Muscle of leg (tissue), 11 donors: ENCODE measurements around the gene MAOA. TPM values are rescaled to one million over a fixed set of nuclear protein-coding genes. Genes with fewer than 3 reads are reported as not detected.
A peak's percentile ranks its signal among the peaks of the same experiment; 100 is the strongest.

ENCODE experiments used
- DNase-seq: peaks from one replicate; pipeline ENCODE4 v3.0.0; 2013
- H3K27ac ChIP-seq: one replicate; pipeline ENCODE4 v1.5.1; 2013; ENCODE audit warnings: mild to moderate bottlenecking, low read length, control low read depth
- H3K27me3 ChIP-seq: one replicate; pipeline ENCODE4 v1.6.1; 2013; ENCODE audit warnings: low read length; ENCODE audit not compliant: control insufficient read depth, insufficient read depth
- H3K36me3 ChIP-seq: one replicate; pipeline ENCODE4 v1.6.1; 2013; ENCODE audit warnings: low read length; ENCODE audit not compliant: control insufficient read depth, insufficient read depth
- H3K4me1 ChIP-seq: one replicate; pipeline ENCODE4 v1.6.1; 2013; ENCODE audit warnings: low read length; ENCODE audit not compliant: control insufficient read depth, insufficient read depth
- H3K4me3 ChIP-seq: one replicate; pipeline ENCODE4 v1.5.1; 2013; ENCODE audit warnings: low read length, control low read depth
- H3K9me3 ChIP-seq: replicated peaks from 2 replicates; pipeline ENCODE4 v1.6.1; 2013; ENCODE audit warnings: low read depth, low read length; ENCODE audit not compliant: control insufficient read depth
- WGBS: methylation state at CpG from one replicate; pipeline ENCODE4 v1.1.5; 2013; ENCODE audit warnings: missing lambda C conversion rate; ENCODE audit not compliant: insufficient coverage; 5-methylcytosine and 5-hydroxymethylcytosine counted together
- polyA plus RNA-seq, 8 donors: library from polyadenylated mRNA; unstranded; fragments of 120-200 nt; gene quantifications; one replicate each; pipeline versions ENCODE4 v1.2.1 to v1.2.3, GENCODE V29; 2013; ENCODE audit warnings: inconsistent platforms in 1 of 8, low replicate concordance in 1 of 8; ENCODE audit not compliant: insufficient read length in 8 of 8, insufficient read depth in 1 of 8
- total RNA-seq: library from RNA; stranded (reverse); fragments of 120-200 nt; gene quantifications from one replicate; pipeline ENCODE4 v1.2.4, GENCODE V29; 2013

MAOA gene
- total and polyA plus RNA-seq, 9 donors: 0.27 to 6.1 (median 0.47) TPM

DNA sequence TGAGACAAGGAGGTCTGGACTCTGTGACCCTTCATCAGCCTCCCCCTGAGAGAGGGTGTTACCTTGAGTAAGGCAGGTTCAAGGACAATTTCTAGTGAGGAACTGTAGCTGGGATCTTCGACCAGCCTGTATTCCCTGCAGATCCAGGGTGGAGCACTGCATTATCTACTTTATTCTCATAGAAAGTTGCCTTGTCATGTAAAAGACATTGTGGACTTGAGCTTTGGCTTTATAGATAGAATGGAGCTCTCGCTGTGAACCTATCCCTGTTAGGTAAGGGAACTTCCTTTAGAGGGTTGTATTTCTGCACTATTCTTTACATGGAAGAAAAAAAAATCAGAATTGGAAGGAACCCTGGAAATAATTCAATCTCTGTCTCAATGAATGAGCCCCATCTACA, 91.4 kb downstream of the MAOA start:
- WGBS: no CpG with 5 or more reads among the region's 2 CpGs
- peaks cover 21% of the 10 kb centered on the region for H3K27me3 ChIP-seq
- no peak overlapping the region for H3K4me3 ChIP-seq
- H3K4me1 ChIP-seq: no peaks in the 10 kb centered on the region
- peaks cover 6% of the 10 kb centered on the region for H3K9me3 ChIP-seq
- H3K36me3 ChIP-seq: no peaks in the 10 kb centered on the region
- DNase-seq: no peak
- no peak overlapping the region for H3K27ac ChIP-seq

DNA sequence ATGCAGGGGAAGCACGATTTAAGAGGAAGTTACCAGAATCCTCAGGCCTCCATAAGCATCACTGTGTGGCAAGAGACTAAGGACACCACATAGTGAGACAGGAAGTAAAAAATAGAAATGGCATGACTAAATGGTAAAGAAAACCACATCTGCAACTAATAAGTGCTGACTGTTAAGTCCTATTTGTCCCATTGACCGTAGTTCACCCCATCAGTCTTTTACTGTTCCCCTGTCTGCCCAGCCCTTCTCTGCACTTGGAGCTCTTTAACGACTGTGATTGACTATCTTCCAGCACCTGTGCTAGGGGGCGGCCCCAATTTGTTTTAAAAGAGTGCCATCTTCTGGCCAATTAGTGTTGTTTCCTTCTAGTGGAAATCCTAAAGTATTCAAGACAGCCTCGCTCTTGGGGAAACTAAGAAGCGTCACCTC, 94.2 kb downstream of the MAOA start:
- Histone ChIP-seq H3K36me3 (no peaks in the 10 kb centered on the region), H3K4me3 (no peak overlapping the region), H3K4me1 (no peaks in the 10 kb centered on the region), H3K27me3 (peaks cover 7% of the 10 kb centered on the region), H3K27ac (no peak overlapping the region), H3K9me3 (peaks cover 6% of the 10 kb centered on the region)
- peak; percentile 73 for DNase-seq
- WGBS: 15% methylated on average over 1 of the region's 6 CpGs

GRCh38 chrX:43753637-43754036, 97.5 kb downstream of the MAOA start:
- 78% methylated on average over 3 of the region's 3 CpGs for WGBS
- Histone ChIP-seq H3K27me3 (peaks cover 22% of the 10 kb centered on the region), H3K9me3 (peaks cover 6% of the 10 kb centered on the region), H3K36me3 (no peaks in the 10 kb centered on the region), H3K27ac (no peak overlapping the region), H3K4me3 (no peak overlapping the region), H3K4me1 (no peaks in the 10 kb centered on the region)
- DNase-seq: no peak

GRCh38 chrX:43756076-43756475, 100.0 kb downstream of the MAOA start:
- no peaks in the 10 kb centered on the region for H3K4me1 ChIP-seq
- H3K9me3 ChIP-seq: peaks cover 6% of the 10 kb centered on the region

GRCh38 chrX:43758044-43758443, 101.9 kb downstream of the MAOA start:
- Histone ChIP-seq H3K36me3 (no peaks in the 10 kb centered on the region), H3K9me3 (no peaks in the 10 kb centered on the region), H3K27me3 (peaks cover 30% of the 10 kb centered on the region), H3K4me3 (no peak overlapping the region), H3K27ac (no peak overlapping the region), H3K4me1 (no peaks in the 10 kb centered on the region)
- DNase-seq: no peak
- 71% methylated on average over 7 of the region's 7 CpGs for WGBS

More at GRCh38 chrX:43756076-43756475, 100.0 kb downstream of the MAOA start:
- no peak overlapping the region for H3K27ac ChIP-seq
- DNase-seq: no peak
- no peaks in the 10 kb centered on the region for H3K36me3 ChIP-seq
- WGBS: 83% methylated on average over 4 of the region's 5 CpGs
- peaks cover 24% of the 10 kb centered on the region for H3K27me3 ChIP-seq
- no peak overlapping the region for H3K4me3 ChIP-seq

DNA sequence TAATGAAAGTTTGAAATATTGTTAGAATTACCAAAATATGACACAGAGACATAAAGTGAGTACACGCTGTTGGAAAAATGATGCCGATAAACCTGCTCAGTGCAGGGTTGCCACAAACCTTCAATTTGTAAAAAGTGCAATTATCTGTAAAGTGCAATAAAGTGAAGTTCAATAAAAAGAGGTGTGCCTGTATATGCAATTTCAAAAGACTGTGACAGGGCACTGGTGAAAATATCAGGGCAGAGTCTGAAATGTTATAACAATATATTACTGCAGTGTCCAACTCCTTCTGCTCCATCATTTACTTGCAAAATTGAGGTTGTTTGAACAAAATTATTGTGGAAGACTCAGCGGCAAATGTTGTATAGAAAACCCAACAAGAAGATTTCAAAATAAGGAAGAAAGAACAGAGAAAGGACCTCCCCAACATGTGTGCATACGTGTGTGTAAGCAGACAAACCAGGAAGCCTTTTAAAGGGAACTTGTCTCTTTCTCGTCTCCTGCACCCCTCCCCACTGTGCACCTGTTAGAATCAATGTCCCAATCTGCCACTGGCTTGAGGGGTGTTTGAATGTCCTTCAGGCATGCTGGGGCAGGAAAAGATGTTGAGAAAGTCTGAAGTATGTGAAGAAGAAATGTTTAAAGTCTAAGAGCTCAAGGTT, 130.0 kb downstream of the MAOA start:
- H3K27ac ChIP-seq: no peak overlapping the region
- no peaks in the 10 kb centered on the region for H3K36me3 ChIP-seq
- no peaks in the 10 kb centered on the region for H3K27me3 ChIP-seq
- no peak for DNase-seq
- H3K9me3 ChIP-seq: no peaks in the 10 kb centered on the region
- no peaks in the 10 kb centered on the region for H3K4me1 ChIP-seq
- no CpG with 5 or more reads among the region's 5 CpGs for WGBS
- no peak overlapping the region for H3K4me3 ChIP-seq

Other genes with a start within 250 kb of the MAOA start
- gene MAOB, start 226.2 kb downstream of the MAOA start, total RNA-seq: 0.31 TPM
- gene MAOB, start 226.2 kb downstream of the MAOA start, polyA plus RNA-seq: 1 to 10 TPM in 6 of 8 donors, under 1 TPM in 2; 0.79 to 6.1 (median 1.4) TPM